Vagina (tissue), 2 donors: ENCODE results near the gene TNFSF15. TPM values are rescaled to one million over a fixed set of nuclear protein-coding genes. Genes with fewer than 3 reads are reported as not detected.

Source experiments
- DNase-seq, 2 donors: peaks; one replicate each; pipeline ENCODE4 v3.0.0-alpha.2; 2017; ENCODE audit errors: extremely low spot score in 2 of 2
- H3K27ac ChIP-seq: fragments of 200-600 bp; sonication (generic); one replicate; pipeline ENCODE4 v1.5.1; 2019
- H3K27me3 ChIP-seq: fragments of 200-600 bp; sonication (generic); one replicate; pipeline ENCODE4 v1.5.1; 2019
- H3K36me3 ChIP-seq, 2 donors: fragments of 200-600 bp; sonication (generic); one replicate each; pipeline ENCODE4 v1.5.1; 2017 to 2019
- H3K4me1 ChIP-seq: fragments of 200-600 bp; sonication (generic); one replicate; pipeline ENCODE4 v1.5.1; 2019
- H3K4me3 ChIP-seq, 2 donors: fragments of 200-600 bp; sonication (generic); 1 replicate in 1 of 2; 2 replicates in 1 of 2; pipeline ENCODE4 v1.5.1; 2016 to 2019
- H3K9me3 ChIP-seq: fragments of 200-600 bp; sonication (generic); one replicate; pipeline ENCODE4 v1.5.1; 2019
- CTCF ChIP-seq, 3 experiments: fragments of 450-650 bp in 2 of 3; fragments of 200-600 bp in 1 of 3; sonication (generic) in 1 of 3; IDR thresholded peaks; one replicate each; pipeline ENCODE4 v1.5.1; 2017 to 2019; ENCODE audit warnings: antibody characterized with exemption in 3 of 3, mild to moderate bottlenecking in 2 of 3, moderate library complexity in 2 of 3
- POLR2A ChIP-seq, 2 donors: fragments of 450-650 bp; IDR thresholded peaks; one replicate each; pipeline ENCODE4 v1.6.1; 2017; ENCODE audit warnings: antibody characterized with exemption in 2 of 2, mild to moderate bottlenecking in 2 of 2, moderate library complexity in 2 of 2
- POLR2AphosphoS5 ChIP-seq, 2 donors: sonication (generic); formaldehyde crosslinking; IDR thresholded peaks; one replicate each; pipeline ENCODE4 v1.9.0; 2017; ENCODE audit warnings: antibody characterized with exemption in 2 of 2, mild to moderate bottlenecking in 2 of 2, low read depth in 1 of 2; ENCODE audit not compliant: insufficient read depth in 1 of 2
- intact Hi-C: fragments of 100-400 bp; cut with DNase I; formaldehyde crosslinking; loops from one replicate; pipeline ENCODE4 v1.15.1; 2023
- total RNA-seq: library from RNA; depleted of rRNA; stranded (reverse); fragments of >200 nt; gene quantifications from one replicate; pipeline ENCODE4 v1.2.3, GENCODE V29; 2016

The TNFSF15 gene
- total RNA-seq, 1 donor from 2014 or later = 0.74 TPM

- Histone ChIP-seq H3K9me3 (no peaks in the 10 kb centered on the region), H3K4me3 (no peak overlapping the region), H3K36me3 (no peaks in the 10 kb centered on the region), H3K4me1 (no peaks in the 10 kb centered on the region), H3K27me3 (no peaks in the 10 kb centered on the region), H3K27ac (no peak overlapping the region)
- intact Hi-C loops = no loop called here
- no peak for DNase-seq
- no peak for TF ChIP-seq POLR2AphosphoS5 (IDR thresholded peaks at IDR 0.05; ENCODE audit: insufficient read depth in 1 of 2, low read depth in 1 of 2)
- no peak for TF ChIP-seq POLR2A (IDR thresholded peaks at IDR 0.05)
- TF ChIP-seq CTCF (IDR thresholded peaks at IDR 0.05) = no peak
Measured at GRCh38 chr9:114825126-114825795, 19.4 kb upstream of the TNFSF15 start.

GRCh38 chr9:114824110-114824509 lies 18.3 kb upstream of the TNFSF15 start:
- Histone ChIP-seq H3K4me3 (no peak overlapping the region), H3K4me1 (no peaks in the 10 kb centered on the region), H3K9me3 (no peaks in the 10 kb centered on the region), H3K27ac (no peak overlapping the region), H3K27me3 (no peaks in the 10 kb centered on the region), H3K36me3 (no peaks in the 10 kb centered on the region)
- TF ChIP-seq CTCF (IDR thresholded peaks at IDR 0.05) = no peak
- no peak for TF ChIP-seq POLR2A (IDR thresholded peaks at IDR 0.05)
- TF ChIP-seq POLR2AphosphoS5 (IDR thresholded peaks at IDR 0.05; ENCODE audit: insufficient read depth in 1 of 2, low read depth in 1 of 2) = no peak
- intact Hi-C loops = no loop called here
- DNase-seq = no peak

GRCh38 chr9:114823441-114823840 lies 17.6 kb upstream of the TNFSF15 start:
- TF ChIP-seq POLR2A (IDR thresholded peaks at IDR 0.05) (no peak), POLR2AphosphoS5 (IDR thresholded peaks at IDR 0.05; ENCODE audit: insufficient read depth in 1 of 2, low read depth in 1 of 2) (no peak), CTCF (IDR thresholded peaks at IDR 0.05) (no peak)
- Histone ChIP-seq H3K4me1 (no peaks in the 10 kb centered on the region), H3K36me3 (no peaks in the 10 kb centered on the region), H3K4me3 (no peak overlapping the region), H3K27ac (no peak overlapping the region), H3K9me3 (no peaks in the 10 kb centered on the region), H3K27me3 (no peaks in the 10 kb centered on the region)
- intact Hi-C loops = no loop called here
- no peak for DNase-seq

- Histone ChIP-seq H3K4me3 (no peak overlapping the region), H3K9me3 (no peaks in the 10 kb centered on the region), H3K36me3 (no peaks in the 10 kb centered on the region), H3K27ac (no peak overlapping the region), H3K4me1 (no peaks in the 10 kb centered on the region), H3K27me3 (no peaks in the 10 kb centered on the region)
- no peak for DNase-seq
- TF ChIP-seq POLR2AphosphoS5 (IDR thresholded peaks at IDR 0.05; ENCODE audit: insufficient read depth in 1 of 2, low read depth in 1 of 2) (no peak), POLR2A (IDR thresholded peaks at IDR 0.05) (no peak), CTCF (IDR thresholded peaks at IDR 0.05) (no peak)
- intact Hi-C loops = no loop called here
Measured at GRCh38 chr9:114822708-114823107, 16.9 kb upstream of the TNFSF15 start.

GRCh38 chr9:114820776-114821501 lies 15.1 kb upstream of the TNFSF15 start:
- H3K4me1 ChIP-seq = no peaks in the 10 kb centered on the region
- no peak for DNase-seq
- H3K27ac ChIP-seq = no peak overlapping the region
- intact Hi-C loops = no loop called here
- no peak overlapping the region for H3K4me3 ChIP-seq
- TF ChIP-seq POLR2AphosphoS5 (IDR thresholded peaks at IDR 0.05; ENCODE audit: insufficient read depth in 1 of 2, low read depth in 1 of 2) = no peak
- no peak for TF ChIP-seq CTCF (IDR thresholded peaks at IDR 0.05)
- TF ChIP-seq POLR2A (IDR thresholded peaks at IDR 0.05) = no peak
- no peaks in the 10 kb centered on the region for H3K9me3 ChIP-seq
- H3K36me3 ChIP-seq = no peaks in the 10 kb centered on the region
- H3K27me3 ChIP-seq = no peaks in the 10 kb centered on the region
